Fibroblast of gingiva (primary cell): ENCODE data around the gene TAF13.
A peak's percentile ranks its signal among the peaks of the same experiment; 100 is the strongest.
"Not testable (repeated sequence)": the region's sequence is repeated elsewhere in the genome, so short reads cannot be mapped to it uniquely, and the experiment has no call there.

Experiments used
- DNase-seq: peaks from one replicate; pipeline ENCODE4 v3.0.0-alpha.2; 2011; ENCODE audit warnings: low read depth

TAF13 gene

GRCh38 chr1:109046671-109047070 lies 29.1 kb downstream of the TAF13 start:
- no peak for DNase-seq

- DNase-seq, result no peak
These were observed 30.2 kb downstream of the TAF13 start for GRCh38 chr1:109045595-109045994.

- peak; percentile 94 for DNase-seq
These were observed 34.0 kb downstream of the TAF13 start, which contains the start of gene WDR47 for GRCh38 chr1:109041621-109042468. WDR47 (minus strand) TSS chr1:109042102; CDS start chr1:109023512, 18,590 bp downstream.

- DNase-seq, result peak; percentile 16
These were observed 34.7 kb downstream of the TAF13 start for GRCh38 chr1:109040989-109041620.

- DNase-seq, result no peak
These were observed 35.2 kb downstream of the TAF13 start for GRCh38 chr1:109040627-109040988.

GRCh38 chr1:109034382-109034781 lies 41.4 kb downstream of the TAF13 start:
- no peak for DNase-seq

GRCh38 chr1:109029493-109029892 lies 46.3 kb downstream of the TAF13 start:
- not testable (repeated sequence) for DNase-seq

- no peak for DNase-seq
These were observed 48.0 kb downstream of the TAF13 start for GRCh38 chr1:109027841-109028240.

- DNase-seq, result no peak
These were observed 50.1 kb downstream of the TAF13 start for GRCh38 chr1:109025694-109026093.

- no peak for DNase-seq
These were observed 51.2 kb downstream of the TAF13 start for GRCh38 chr1:109024646-109025045.

- DNase-seq, result no peak
These were observed 55.0 kb downstream of the TAF13 start for GRCh38 chr1:109020693-109021257.

- not testable (repeated sequence) for DNase-seq
These were observed 58.1 kb downstream of the TAF13 start for GRCh38 chr1:109017719-109018118.

- no peak for DNase-seq
These were observed 58.7 kb downstream of the TAF13 start for GRCh38 chr1:109017134-109017533.
